GM21717 (cell line): ENCODE results near the gene PPP1R14D.

Experiments used
- ATAC-seq: cut with Tn5 transposase; IDR thresholded peaks from one replicate; pipeline ENCODE4 v1.9.1; 2021; ENCODE audit warnings: mild to moderate bottlenecking, moderate library complexity; ENCODE audit not compliant: unreplicated experiment

PPP1R14D gene

GRCh38 chr15:40853241-40853890, 24.9 kb upstream of the PPP1R14D start:
- no peak for ATAC-seq

GRCh38 chr15:40852529-40852928, 24.0 kb upstream of the PPP1R14D start:
- no peak for ATAC-seq

GRCh38 chr15:40850576-40851112, 22.1 kb upstream of the PPP1R14D start:
- ATAC-seq = no peak

GRCh38 chr15:40847223-40847961, 18.9 kb upstream of the PPP1R14D start:
- peak; percentile 71 for ATAC-seq

GRCh38 chr15:40846841-40847222, 18.3 kb upstream of the PPP1R14D start:
- no peak for ATAC-seq

- ATAC-seq = no peak
Measured at GRCh38 chr15:40845511-40846284, 17.2 kb upstream of the PPP1R14D start.

GRCh38 chr15:40845036-40845435, 16.5 kb upstream of the PPP1R14D start:
- ATAC-seq = no peak

- ATAC-seq = no peak
Measured at GRCh38 chr15:40844696-40845030, 16.2 kb upstream of the PPP1R14D start.

GRCh38 chr15:40843885-40844695, 15.6 kb upstream of the PPP1R14D start, which contains the start of gene SPINT1:
Gene SPINT1, plus strand, starts transcription at chr15:40844048. Its CDS starts 507 bp downstream, at chr15:40844555.
- ATAC-seq = no peak

- no peak for ATAC-seq
Measured at GRCh38 chr15:40843261-40843884, 14.9 kb upstream of the PPP1R14D start.

GRCh38 chr15:40841741-40842140, 13.2 kb upstream of the PPP1R14D start:
- ATAC-seq = no peak

- ATAC-seq = no peak
Measured at GRCh38 chr15:40838756-40839155, 10.2 kb upstream of the PPP1R14D start.

- no peak for ATAC-seq
Measured at GRCh38 chr15:40836020-40836419, 7.5 kb upstream of the PPP1R14D start.

GRCh38 chr15:40832903-40833302, 4.4 kb upstream of the PPP1R14D start:
- no peak for ATAC-seq

- ATAC-seq = no peak
Measured at GRCh38 chr15:40831861-40832260, 3.4 kb upstream of the PPP1R14D start.

GRCh38 chr15:40830884-40831283, 2.4 kb upstream of the PPP1R14D start:
- ATAC-seq = no peak

GRCh38 chr15:40829115-40829514, 607 bp upstream of the PPP1R14D start:
- no peak for ATAC-seq

GRCh38 chr15:40826423-40827075, 2.0 kb downstream of the PPP1R14D start:
- ATAC-seq = no peak

- ATAC-seq = no peak
Measured at GRCh38 chr15:40825661-40826422, 2.7 kb downstream of the PPP1R14D start.
